ENCODE data around the gene C12orf75. TPM values are rescaled to one million over a fixed set of nuclear protein-coding genes. Genes with fewer than 3 reads are reported as not detected.

Gene C12orf75
- total and polyA plus RNA-seq, 10 donors = 12.7 to 33.4 (median 17.8) TPM

- DNase-seq = no peak
- no peak overlapping the region for H3K27ac ChIP-seq
- intact Hi-C loops (cut with DNase I; ENCODE audit: low total_unique reads) = no loop called here
- H3K4me1 ChIP-seq = no peaks in the 10 kb centered on the region
- H3K36me3 ChIP-seq = no peaks in the 10 kb centered on the region
- H3K9me3 ChIP-seq = peaks cover 2 to 26% (median 18%) of the 10 kb centered on the region in 8 donors
- no peak for TF ChIP-seq CTCF (IDR thresholded peaks at IDR 0.05 in 8 of 11, conservative IDR thresholded peaks at IDR 0.05 in 3 of 11)
- no peak for TF ChIP-seq POLR2AphosphoS5 (IDR thresholded peaks at IDR 0.05)
- TF ChIP-seq POLR2A (IDR thresholded peaks at IDR 0.05) = no peak
- no peaks in the 10 kb centered on the region for H3K27me3 ChIP-seq (replicated peaks in 1 of 7)
- H3K4me3 ChIP-seq = no peak overlapping the region
These were observed 12.0 kb downstream of the C12orf75 start for GRCh38 chr12:105342464-105342863.

- Histone ChIP-seq H3K4me3 (no peak overlapping the region), H3K4me1 (no peaks in the 10 kb centered on the region), H3K9me3 (peaks cover 2 to 26% (median 18%) of the 10 kb centered on the region in 8 donors), H3K27me3 (replicated peaks in 1 of 7) (no peaks in the 10 kb centered on the region), H3K27ac (no peak overlapping the region), H3K36me3 (no peaks in the 10 kb centered on the region)
- intact Hi-C loops (cut with DNase I; ENCODE audit: low total_unique reads) = no loop called here
- DNase-seq = no peak
- TF ChIP-seq CTCF (IDR thresholded peaks at IDR 0.05 in 8 of 11, conservative IDR thresholded peaks at IDR 0.05 in 3 of 11) (no peak), POLR2A (IDR thresholded peaks at IDR 0.05) (no peak), POLR2AphosphoS5 (IDR thresholded peaks at IDR 0.05) (no peak)
- 92 to 100% (median 94%) methylated on average over 1 of the region's 1 CpG for WGBS, 5 donors
These were observed 13.3 kb downstream of the C12orf75 start for GRCh38 chr12:105343836-105344235.

- no peak overlapping the region for H3K27ac ChIP-seq
- intact Hi-C loops (cut with DNase I; ENCODE audit: low total_unique reads) = no loop called here
- H3K36me3 ChIP-seq = no peaks in the 10 kb centered on the region
- H3K4me3 ChIP-seq = no peak overlapping the region
- no peaks in the 10 kb centered on the region for H3K27me3 ChIP-seq (replicated peaks in 1 of 7)
- DNase-seq = no peak
- H3K4me1 ChIP-seq = peaks cover 0 to 6% (median 0%) of the 10 kb centered on the region in 6 donors
- WGBS, 5 donors = 79 to 97% (median 95%) methylated on average over 4 of the region's 4 CpGs
- H3K9me3 ChIP-seq = no peaks in the 10 kb centered on the region
- no peak for TF ChIP-seq POLR2A (IDR thresholded peaks at IDR 0.05)
- TF ChIP-seq POLR2AphosphoS5 (IDR thresholded peaks at IDR 0.05) = no peak
- TF ChIP-seq CTCF (IDR thresholded peaks at IDR 0.05 in 8 of 11, conservative IDR thresholded peaks at IDR 0.05 in 3 of 11) = no peak
These were observed 17.0 kb downstream of the C12orf75 start for GRCh38 chr12:105347499-105347898.

GRCh38 chr12:105348142-105348541 lies 17.7 kb downstream of the C12orf75 start:
- H3K4me1 ChIP-seq = peaks cover 0 to 6% (median 0%) of the 10 kb centered on the region in 6 donors
- TF ChIP-seq POLR2A (IDR thresholded peaks at IDR 0.05) = no peak
- no peak for TF ChIP-seq POLR2AphosphoS5 (IDR thresholded peaks at IDR 0.05)
- no peak for TF ChIP-seq CTCF (IDR thresholded peaks at IDR 0.05 in 8 of 11, conservative IDR thresholded peaks at IDR 0.05 in 3 of 11)
- no peak for DNase-seq
- no peak overlapping the region for H3K4me3 ChIP-seq
- intact Hi-C loops (cut with DNase I; ENCODE audit: low total_unique reads) = no loop called here
- H3K27ac ChIP-seq = no peak overlapping the region
- H3K36me3 ChIP-seq = no peaks in the 10 kb centered on the region
- no peaks in the 10 kb centered on the region for H3K27me3 ChIP-seq (replicated peaks in 1 of 7)
- H3K9me3 ChIP-seq = no peaks in the 10 kb centered on the region
- WGBS, 5 donors = 79 to 85% (median 82%) methylated on average over 3 of the region's 3 CpGs
